ENCODE data around the gene NDUFA6.

DNA sequence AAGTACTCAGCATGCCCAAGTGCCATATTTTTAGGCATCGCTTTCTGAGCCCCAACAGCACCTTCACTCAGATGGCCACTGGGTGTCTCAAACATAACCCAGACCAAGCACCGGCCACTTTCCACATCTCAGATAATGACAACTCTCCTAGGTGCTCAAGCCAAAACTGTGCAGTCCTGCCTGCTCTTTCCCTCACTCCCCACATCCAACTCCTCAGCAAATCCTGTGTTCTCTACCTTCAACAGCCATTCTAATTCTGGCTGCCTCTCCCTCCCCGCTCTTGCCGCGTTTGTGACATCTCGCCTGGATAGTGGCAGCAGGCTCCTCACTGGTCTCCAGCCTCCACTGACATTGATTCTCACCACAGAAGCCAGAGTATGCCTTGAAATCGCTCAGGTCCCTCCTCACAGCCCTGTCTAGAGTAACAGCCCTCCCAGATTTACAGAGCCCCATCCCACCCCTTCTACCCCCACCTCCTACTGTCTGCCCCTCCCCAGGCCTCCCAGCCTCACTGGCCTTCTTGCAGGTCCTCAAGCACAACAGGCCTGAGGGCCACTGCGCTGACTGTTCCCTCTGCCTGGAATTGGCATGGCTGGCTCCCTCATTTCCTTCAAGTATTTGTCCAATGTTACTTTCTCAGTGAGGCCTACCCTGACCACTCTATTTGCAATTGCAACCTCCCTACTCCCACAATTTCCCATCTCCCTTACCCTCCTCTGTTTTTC, 17.8 kb downstream of the NDUFA6 start:
- TF ChIP-seq EZH2 (IDR thresholded peaks at IDR 0.05; ENCODE audit: low read depth): no peak
- TF ChIP-seq CTCF (conservative IDR thresholded peaks at IDR 0.05): no peak
